ENCODE data around the gene GPRC5A.

DNA sequence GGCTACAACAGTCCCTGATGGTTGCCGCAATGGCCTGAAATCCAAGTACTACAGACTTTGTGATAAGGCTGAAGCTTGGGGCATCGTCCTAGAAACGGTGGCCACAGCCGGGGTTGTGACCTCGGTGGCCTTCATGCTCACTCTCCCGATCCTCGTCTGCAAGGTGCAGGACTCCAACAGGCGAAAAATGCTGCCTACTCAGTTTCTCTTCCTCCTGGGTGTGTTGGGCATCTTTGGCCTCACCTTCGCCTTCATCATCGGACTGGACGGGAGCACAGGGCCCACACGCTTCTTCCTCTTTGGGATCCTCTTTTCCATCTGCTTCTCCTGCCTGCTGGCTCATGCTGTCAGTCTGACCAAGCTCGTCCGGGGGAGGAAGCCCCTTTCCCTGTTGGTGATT, 16.9 kb downstream of the GPRC5A start:
- TF ChIP-seq, protein P1, sequence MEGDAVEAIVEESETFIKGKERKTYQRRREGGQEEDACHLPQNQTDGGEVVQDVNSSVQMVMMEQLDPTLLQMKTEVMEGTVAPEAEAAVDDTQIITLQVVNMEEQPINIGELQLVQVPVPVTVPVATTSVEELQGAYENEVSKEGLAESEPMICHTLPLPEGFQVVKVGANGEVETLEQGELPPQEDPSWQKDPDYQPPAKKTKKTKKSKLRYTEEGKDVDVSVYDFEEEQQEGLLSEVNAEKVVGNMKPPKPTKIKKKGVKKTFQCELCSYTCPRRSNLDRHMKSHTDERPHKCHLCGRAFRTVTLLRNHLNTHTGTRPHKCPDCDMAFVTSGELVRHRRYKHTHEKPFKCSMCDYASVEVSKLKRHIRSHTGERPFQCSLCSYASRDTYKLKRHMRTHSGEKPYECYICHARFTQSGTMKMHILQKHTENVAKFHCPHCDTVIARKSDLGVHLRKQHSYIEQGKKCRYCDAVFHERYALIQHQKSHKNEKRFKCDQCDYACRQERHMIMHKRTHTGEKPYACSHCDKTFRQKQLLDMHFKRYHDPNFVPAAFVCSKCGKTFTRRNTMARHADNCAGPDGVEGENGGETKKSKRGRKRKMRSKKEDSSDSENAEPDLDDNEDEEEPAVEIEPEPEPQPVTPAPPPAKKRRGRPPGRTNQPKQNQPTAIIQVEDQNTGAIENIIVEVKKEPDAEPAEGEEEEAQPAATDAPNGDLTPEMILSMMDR (IDR thresholded peaks at IDR 0.05; ENCODE audit: low read depth, low read length), result no peak
- no peak for TF ChIP-seq EZH2phosphoT487 (IDR thresholded peaks at IDR 0.05; ENCODE audit: low read depth)
